ENCODE data around the gene SYNJ1. TPM values are rescaled to one million over a fixed set of nuclear protein-coding genes. Genes with fewer than 3 reads are reported as not detected.

Gene SYNJ1
- total and polyA plus RNA-seq, 2 experiments from 2014 or later, result 1.4 to 4.2 TPM

DNA sequence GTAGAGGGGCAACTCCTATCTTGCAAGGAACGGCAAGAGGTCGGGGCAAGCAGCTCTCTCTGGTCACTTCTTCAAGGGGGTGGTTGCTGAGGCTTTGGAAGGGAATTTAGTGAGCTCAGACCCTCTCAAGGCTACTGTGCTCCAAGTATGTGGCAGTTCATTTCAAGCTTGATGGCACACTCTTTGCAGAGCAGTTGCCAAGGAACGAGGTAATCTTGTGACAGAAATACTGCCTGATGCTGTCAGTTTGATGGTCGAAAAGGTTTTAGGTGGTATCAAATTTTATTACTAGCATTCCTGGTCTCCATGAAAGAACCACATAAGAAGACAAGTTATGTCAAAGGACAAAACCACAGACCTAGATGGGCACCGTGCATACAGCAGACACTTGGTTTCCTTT is 128.7 kb downstream of the SYNJ1 start:
- ATAC-seq, result no peak
- Histone ChIP-seq H3K36me3 (ENCODE audit: insufficient read depth) (peaks cover 27% of the 10 kb centered on the region), H3K4me2 (no peak overlapping the region), H3K4me3 (no peak overlapping the region), H3K27ac (ENCODE audit: low read depth) (no peak overlapping the region), H3K9me2 (ENCODE audit: insufficient read depth) (no peaks in the 10 kb centered on the region), H2AFZ (no peak overlapping the region), H3K27me3 (ENCODE audit: insufficient read depth) (no peaks in the 10 kb centered on the region), H4K20me1 (replicated peaks; ENCODE audit: insufficient read depth) (peaks cover 13% of the 10 kb centered on the region), H3K79me2 (replicated peaks; ENCODE audit: insufficient read depth) (no peaks in the 10 kb centered on the region; the same call in 1 of the 2 replicates), H3K4me1 (ENCODE audit: insufficient read depth) (peaks cover 23% of the 10 kb centered on the region), H3F3A (replicated peaks; ENCODE audit: low read depth) (0 out of 2 replicates have a peak, but pooled peaks cover 16% of the 10 kb centered on the region)
- Mint-ChIP-seq H3K27ac (peak overlapping the region; percentile 48; the same call in 1 of the 2 replicates), H3K27me3 (ENCODE audit: insufficient read depth, low read depth, poor library complexity) (peaks cover 10% of the 10 kb centered on the region), H3K36me3 (ENCODE audit: low read depth) (peaks cover 57% of the 10 kb centered on the region), H3K4me3 (no peak overlapping the region), H3K9me3 (no peaks in the 10 kb centered on the region), H3K4me1 (peaks cover 40% of the 10 kb centered on the region)
- TF ChIP-seq, protein P1, sequence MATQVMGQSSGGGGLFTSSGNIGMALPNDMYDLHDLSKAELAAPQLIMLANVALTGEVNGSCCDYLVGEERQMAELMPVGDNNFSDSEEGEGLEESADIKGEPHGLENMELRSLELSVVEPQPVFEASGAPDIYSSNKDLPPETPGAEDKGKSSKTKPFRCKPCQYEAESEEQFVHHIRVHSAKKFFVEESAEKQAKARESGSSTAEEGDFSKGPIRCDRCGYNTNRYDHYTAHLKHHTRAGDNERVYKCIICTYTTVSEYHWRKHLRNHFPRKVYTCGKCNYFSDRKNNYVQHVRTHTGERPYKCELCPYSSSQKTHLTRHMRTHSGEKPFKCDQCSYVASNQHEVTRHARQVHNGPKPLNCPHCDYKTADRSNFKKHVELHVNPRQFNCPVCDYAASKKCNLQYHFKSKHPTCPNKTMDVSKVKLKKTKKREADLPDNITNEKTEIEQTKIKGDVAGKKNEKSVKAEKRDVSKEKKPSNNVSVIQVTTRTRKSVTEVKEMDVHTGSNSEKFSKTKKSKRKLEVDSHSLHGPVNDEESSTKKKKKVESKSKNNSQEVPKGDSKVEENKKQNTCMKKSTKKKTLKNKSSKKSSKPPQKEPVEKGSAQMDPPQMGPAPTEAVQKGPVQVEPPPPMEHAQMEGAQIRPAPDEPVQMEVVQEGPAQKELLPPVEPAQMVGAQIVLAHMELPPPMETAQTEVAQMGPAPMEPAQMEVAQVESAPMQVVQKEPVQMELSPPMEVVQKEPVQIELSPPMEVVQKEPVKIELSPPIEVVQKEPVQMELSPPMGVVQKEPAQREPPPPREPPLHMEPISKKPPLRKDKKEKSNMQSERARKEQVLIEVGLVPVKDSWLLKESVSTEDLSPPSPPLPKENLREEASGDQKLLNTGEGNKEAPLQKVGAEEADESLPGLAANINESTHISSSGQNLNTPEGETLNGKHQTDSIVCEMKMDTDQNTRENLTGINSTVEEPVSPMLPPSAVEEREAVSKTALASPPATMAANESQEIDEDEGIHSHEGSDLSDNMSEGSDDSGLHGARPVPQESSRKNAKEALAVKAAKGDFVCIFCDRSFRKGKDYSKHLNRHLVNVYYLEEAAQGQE (IDR thresholded peaks at IDR 0.05; ENCODE audit: unreplicated experiment), result no peak
- no peak for DNase-seq (ENCODE audit: low spot score)

DNA sequence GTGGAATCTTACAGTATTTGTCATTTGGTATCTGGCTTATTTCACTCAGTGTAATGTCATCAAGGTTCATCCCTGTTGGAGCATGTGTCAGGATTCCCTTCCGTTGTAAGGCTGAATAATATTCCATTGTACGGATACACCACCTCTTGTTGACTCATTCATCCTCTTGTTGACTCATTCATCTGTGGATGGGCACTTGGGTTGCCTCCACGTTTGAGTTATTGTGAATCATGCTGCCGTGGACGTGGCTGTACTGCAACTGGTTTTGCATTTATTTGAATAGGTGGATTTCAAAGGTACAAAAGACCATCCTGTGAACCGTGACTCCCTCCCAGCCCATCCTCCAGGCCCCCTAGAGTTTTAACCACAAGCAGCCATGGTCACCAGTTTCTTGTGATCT is 130.6 kb downstream of the SYNJ1 start:
- ATAC-seq (no peak), DNase-seq (ENCODE audit: low spot score) (no peak)
- Histone ChIP-seq H3K9me2 (ENCODE audit: insufficient read depth) (no peaks in the 10 kb centered on the region), H3K4me2 (no peak overlapping the region), H3K4me1 (ENCODE audit: insufficient read depth) (peaks cover 5% of the 10 kb centered on the region), H3K27ac (ENCODE audit: low read depth) (no peak overlapping the region), H3K27me3 (ENCODE audit: insufficient read depth) (no peaks in the 10 kb centered on the region), H3K4me3 (no peak overlapping the region), H3K36me3 (ENCODE audit: insufficient read depth) (peaks cover 14% of the 10 kb centered on the region), H4K20me1 (replicated peaks; ENCODE audit: insufficient read depth) (peaks cover 13% of the 10 kb centered on the region), H2AFZ (no peak overlapping the region), H3K79me2 (replicated peaks; ENCODE audit: insufficient read depth) (no peaks in the 10 kb centered on the region), H3F3A (replicated peaks; ENCODE audit: low read depth) (0 out of 2 replicates have a peak, but pooled peaks cover 5% of the 10 kb centered on the region)
- Mint-ChIP-seq H3K4me1 (peaks cover 21% of the 10 kb centered on the region), H3K27me3 (ENCODE audit: insufficient read depth, low read depth, poor library complexity) (peaks cover 8% of the 10 kb centered on the region), H3K27ac (no peak overlapping the region), H3K4me3 (no peak overlapping the region), H3K9me3 (no peaks in the 10 kb centered on the region), H3K36me3 (ENCODE audit: low read depth) (peaks cover 38% of the 10 kb centered on the region)
- TF ChIP-seq, protein P2, sequence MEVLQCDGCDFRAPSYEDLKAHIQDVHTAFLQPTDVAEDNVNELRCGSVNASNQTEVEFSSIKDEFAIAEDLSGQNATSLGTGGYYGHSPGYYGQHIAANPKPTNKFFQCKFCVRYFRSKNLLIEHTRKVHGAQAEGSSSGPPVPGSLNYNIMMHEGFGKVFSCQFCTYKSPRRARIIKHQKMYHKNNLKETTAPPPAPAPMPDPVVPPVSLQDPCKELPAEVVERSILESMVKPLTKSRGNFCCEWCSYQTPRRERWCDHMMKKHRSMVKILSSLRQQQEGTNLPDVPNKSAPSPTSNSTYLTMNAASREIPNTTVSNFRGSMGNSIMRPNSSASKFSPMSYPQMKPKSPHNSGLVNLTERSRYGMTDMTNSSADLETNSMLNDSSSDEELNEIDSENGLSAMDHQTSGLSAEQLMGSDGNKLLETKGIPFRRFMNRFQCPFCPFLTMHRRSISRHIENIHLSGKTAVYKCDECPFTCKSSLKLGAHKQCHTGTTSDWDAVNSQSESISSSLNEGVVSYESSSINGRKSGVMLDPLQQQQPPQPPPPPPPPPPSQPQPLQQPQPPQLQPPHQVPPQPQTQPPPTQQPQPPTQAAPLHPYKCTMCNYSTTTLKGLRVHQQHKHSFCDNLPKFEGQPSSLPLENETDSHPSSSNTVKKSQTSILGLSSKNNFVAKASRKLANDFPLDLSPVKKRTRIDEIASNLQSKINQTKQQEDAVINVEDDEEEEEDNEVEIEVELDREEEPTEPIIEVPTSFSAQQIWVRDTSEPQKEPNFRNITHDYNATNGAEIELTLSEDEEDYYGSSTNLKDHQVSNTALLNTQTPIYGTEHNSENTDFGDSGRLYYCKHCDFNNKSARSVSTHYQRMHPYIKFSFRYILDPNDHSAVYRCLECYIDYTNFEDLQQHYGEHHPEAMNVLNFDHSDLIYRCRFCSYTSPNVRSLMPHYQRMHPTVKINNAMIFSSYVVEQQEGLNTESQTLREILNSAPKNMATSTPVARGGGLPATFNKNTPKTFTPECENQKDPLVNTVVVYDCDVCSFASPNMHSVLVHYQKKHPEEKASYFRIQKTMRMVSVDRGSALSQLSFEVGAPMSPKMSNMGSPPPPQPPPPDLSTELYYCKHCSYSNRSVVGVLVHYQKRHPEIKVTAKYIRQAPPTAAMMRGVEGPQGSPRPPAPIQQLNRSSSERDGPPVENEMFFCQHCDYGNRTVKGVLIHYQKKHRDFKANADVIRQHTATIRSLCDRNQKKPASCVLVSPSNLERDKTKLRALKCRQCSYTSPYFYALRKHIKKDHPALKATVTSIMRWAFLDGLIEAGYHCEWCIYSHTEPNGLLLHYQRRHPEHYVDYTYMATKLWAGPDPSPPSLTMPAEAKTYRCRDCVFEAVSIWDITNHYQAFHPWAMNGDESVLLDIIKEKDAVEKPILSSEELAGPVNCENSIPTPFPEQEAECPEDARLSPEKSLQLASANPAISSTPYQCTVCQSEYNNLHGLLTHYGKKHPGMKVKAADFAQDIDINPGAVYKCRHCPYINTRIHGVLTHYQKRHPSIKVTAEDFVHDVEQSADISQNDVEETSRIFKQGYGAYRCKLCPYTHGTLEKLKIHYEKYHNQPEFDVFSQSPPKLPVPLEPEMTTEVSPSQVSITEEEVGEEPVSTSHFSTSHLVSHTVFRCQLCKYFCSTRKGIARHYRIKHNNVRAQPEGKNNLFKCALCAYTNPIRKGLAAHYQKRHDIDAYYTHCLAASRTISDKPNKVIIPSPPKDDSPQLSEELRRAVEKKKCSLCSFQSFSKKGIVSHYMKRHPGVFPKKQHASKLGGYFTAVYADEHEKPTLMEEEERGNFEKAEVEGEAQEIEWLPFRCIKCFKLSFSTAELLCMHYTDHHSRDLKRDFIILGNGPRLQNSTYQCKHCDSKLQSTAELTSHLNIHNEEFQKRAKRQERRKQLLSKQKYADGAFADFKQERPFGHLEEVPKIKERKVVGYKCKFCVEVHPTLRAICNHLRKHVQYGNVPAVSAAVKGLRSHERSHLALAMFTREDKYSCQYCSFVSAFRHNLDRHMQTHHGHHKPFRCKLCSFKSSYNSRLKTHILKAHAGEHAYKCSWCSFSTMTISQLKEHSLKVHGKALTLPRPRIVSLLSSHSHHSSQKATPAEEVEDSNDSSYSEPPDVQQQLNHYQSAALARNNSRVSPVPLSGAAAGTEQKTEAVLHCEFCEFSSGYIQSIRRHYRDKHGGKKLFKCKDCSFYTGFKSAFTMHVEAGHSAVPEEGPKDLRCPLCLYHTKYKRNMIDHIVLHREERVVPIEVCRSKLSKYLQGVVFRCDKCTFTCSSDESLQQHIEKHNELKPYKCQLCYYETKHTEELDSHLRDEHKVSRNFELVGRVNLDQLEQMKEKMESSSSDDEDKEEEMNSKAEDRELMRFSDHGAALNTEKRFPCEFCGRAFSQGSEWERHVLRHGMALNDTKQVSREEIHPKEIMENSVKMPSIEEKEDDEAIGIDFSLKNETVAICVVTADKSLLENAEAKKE (CRISPR knock-in tag; IDR thresholded peaks at IDR 0.05), result no peak
- TF ChIP-seq CREB1 (CRISPR knock-in tag; IDR thresholded peaks at IDR 0.05; ENCODE audit: low read depth) (no peak), ZNF114 (CRISPR knock-in tag; IDR thresholded peaks at IDR 0.05) (no peak), NANOG (IDR thresholded peaks at IDR 0.05; ENCODE audit: borderline replicate concordance) (no peak), JUNB (IDR thresholded peaks at IDR 0.05; ENCODE audit: unreplicated experiment) (no peak), POLR2AphosphoS5 (IDR thresholded peaks at IDR 0.05; ENCODE audit: low read depth) (no peak)
- TF ChIP-seq, protein P3, sequence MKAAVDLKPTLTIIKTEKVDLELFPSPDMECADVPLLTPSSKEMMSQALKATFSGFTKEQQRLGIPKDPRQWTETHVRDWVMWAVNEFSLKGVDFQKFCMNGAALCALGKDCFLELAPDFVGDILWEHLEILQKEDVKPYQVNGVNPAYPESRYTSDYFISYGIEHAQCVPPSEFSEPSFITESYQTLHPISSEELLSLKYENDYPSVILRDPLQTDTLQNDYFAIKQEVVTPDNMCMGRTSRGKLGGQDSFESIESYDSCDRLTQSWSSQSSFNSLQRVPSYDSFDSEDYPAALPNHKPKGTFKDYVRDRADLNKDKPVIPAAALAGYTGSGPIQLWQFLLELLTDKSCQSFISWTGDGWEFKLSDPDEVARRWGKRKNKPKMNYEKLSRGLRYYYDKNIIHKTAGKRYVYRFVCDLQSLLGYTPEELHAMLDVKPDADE (IDR thresholded peaks at IDR 0.05), result no peak
- TF ChIP-seq, protein P4, sequence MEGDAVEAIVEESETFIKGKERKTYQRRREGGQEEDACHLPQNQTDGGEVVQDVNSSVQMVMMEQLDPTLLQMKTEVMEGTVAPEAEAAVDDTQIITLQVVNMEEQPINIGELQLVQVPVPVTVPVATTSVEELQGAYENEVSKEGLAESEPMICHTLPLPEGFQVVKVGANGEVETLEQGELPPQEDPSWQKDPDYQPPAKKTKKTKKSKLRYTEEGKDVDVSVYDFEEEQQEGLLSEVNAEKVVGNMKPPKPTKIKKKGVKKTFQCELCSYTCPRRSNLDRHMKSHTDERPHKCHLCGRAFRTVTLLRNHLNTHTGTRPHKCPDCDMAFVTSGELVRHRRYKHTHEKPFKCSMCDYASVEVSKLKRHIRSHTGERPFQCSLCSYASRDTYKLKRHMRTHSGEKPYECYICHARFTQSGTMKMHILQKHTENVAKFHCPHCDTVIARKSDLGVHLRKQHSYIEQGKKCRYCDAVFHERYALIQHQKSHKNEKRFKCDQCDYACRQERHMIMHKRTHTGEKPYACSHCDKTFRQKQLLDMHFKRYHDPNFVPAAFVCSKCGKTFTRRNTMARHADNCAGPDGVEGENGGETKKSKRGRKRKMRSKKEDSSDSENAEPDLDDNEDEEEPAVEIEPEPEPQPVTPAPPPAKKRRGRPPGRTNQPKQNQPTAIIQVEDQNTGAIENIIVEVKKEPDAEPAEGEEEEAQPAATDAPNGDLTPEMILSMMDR (conservative IDR thresholded peaks at IDR 0.05; ENCODE audit: low read depth in 2 of 2), result no peak
